H9 (cell line): ENCODE measurements around the gene AKAIN1. TPM values are rescaled to one million over a fixed set of nuclear protein-coding genes. Genes with fewer than 3 reads are reported as not detected.

Experiments used
- DNase-seq: peaks from one replicate; pipeline ENCODE4 v3.0.0-alpha.2; 2017
- H2AFZ ChIP-seq: one replicate; pipeline ENCODE4 v1.6.1; 2013; ENCODE audit warnings: mild to moderate bottlenecking, low read length, control low read depth, moderate library complexity
- H2AK5ac ChIP-seq: 2 replicates; pipeline ENCODE4 v1.6.1; 2013; ENCODE audit warnings: low read length, control low read depth, mixed read lengths; ENCODE audit not compliant: insufficient read length
- H2BK120ac ChIP-seq: one replicate; pipeline ENCODE4 v1.6.1; 2013; ENCODE audit warnings: low read depth, mild to moderate bottlenecking, low read length, control low read depth, inconsistent platforms; ENCODE audit not compliant: poor library complexity, severe bottlenecking
- H2BK12ac ChIP-seq: 2 replicates; pipeline ENCODE4 v1.6.1; 2013; ENCODE audit warnings: low read length, control low read depth, mixed read lengths, low read depth; ENCODE audit not compliant: insufficient read length
- H2BK15ac ChIP-seq: 2 replicates; pipeline ENCODE4 v1.6.1; 2013; ENCODE audit warnings: low read depth, low read length, control low read depth
- H2BK20ac ChIP-seq: one replicate; pipeline ENCODE4 v1.6.1; 2013; ENCODE audit warnings: low read depth, mild to moderate bottlenecking, low read length, control low read depth, inconsistent platforms; ENCODE audit not compliant: poor library complexity, severe bottlenecking
- H2BK5ac ChIP-seq: 2 replicates; pipeline ENCODE4 v1.6.1; 2013; ENCODE audit warnings: low read length, control low read depth, mixed read lengths; ENCODE audit not compliant: insufficient read length
- H3K14ac ChIP-seq: 2 replicates; pipeline ENCODE4 v1.6.1; 2013; ENCODE audit warnings: low read length, control low read depth; ENCODE audit not compliant: insufficient read depth
- H3K18ac ChIP-seq: 2 replicates; pipeline ENCODE4 v1.6.1; 2013; ENCODE audit warnings: low read depth, mild to moderate bottlenecking, mixed read lengths, low read length, control low read depth; ENCODE audit not compliant: insufficient read length
- H3K23ac ChIP-seq: 2 replicates; pipeline ENCODE4 v1.6.1; 2013; ENCODE audit warnings: low read length, control low read depth, mixed read lengths, low read depth; ENCODE audit not compliant: insufficient read length
- H3K23me2 ChIP-seq: 2 replicates; pipeline ENCODE4 v1.6.1; 2013; ENCODE audit warnings: low read depth, mild to moderate bottlenecking, mixed read lengths, low read length, control low read depth; ENCODE audit not compliant: insufficient read length, poor library complexity, severe bottlenecking
- H3K27ac ChIP-seq: 2 replicates; pipeline ENCODE4 v1.5.1; 2013; ENCODE audit warnings: low read length, control low read depth, mixed read lengths, low read depth; ENCODE audit not compliant: insufficient read length
- H3K27me3 ChIP-seq: 2 replicates; pipeline ENCODE4 v1.6.1; 2013; ENCODE audit warnings: low read length, control low read depth, inconsistent platforms; ENCODE audit not compliant: insufficient read depth
- H3K4ac ChIP-seq: 2 replicates; pipeline ENCODE4 v1.6.1; 2013; ENCODE audit warnings: low read depth, mild to moderate bottlenecking, control low read depth, inconsistent platforms, low read length, moderate library complexity
- H3K4me1 ChIP-seq: 2 replicates; pipeline ENCODE4 v1.6.1; 2013; ENCODE audit warnings: low read length, control low read depth, inconsistent platforms; ENCODE audit not compliant: insufficient read depth
- H3K4me2 ChIP-seq: 2 replicates; pipeline ENCODE4 v1.6.1; 2013; ENCODE audit warnings: low read length, control low read depth, mixed read lengths; ENCODE audit not compliant: insufficient read length, insufficient read depth
- H3K56ac ChIP-seq: 2 replicates; pipeline ENCODE4 v1.6.1; 2013; ENCODE audit warnings: low read depth, mild to moderate bottlenecking, mixed read lengths, low read length, control low read depth; ENCODE audit not compliant: insufficient read length
- H3K79me1 ChIP-seq: 2 replicates; pipeline ENCODE4 v1.6.1; 2013; ENCODE audit warnings: low read depth, mild to moderate bottlenecking, moderate library complexity, low read length, control low read depth, inconsistent platforms; ENCODE audit not compliant: insufficient read depth, poor library complexity, severe bottlenecking
- H3K79me2 ChIP-seq: 2 replicates; pipeline ENCODE4 v1.6.1; 2013; ENCODE audit warnings: low read length, control low read depth, inconsistent platforms; ENCODE audit not compliant: insufficient read depth
- H3K9ac ChIP-seq: 2 replicates; pipeline ENCODE4 v1.6.1; 2013; ENCODE audit warnings: low read length, control low read depth, mixed read lengths; ENCODE audit not compliant: insufficient read length; ENCODE audit errors: extremely low read depth
- H3K9me3 ChIP-seq: one replicate; pipeline ENCODE4 v1.6.1; 2013; ENCODE audit warnings: low read depth, low read length, inconsistent platforms; ENCODE audit not compliant: control insufficient read depth
- H3T11ph ChIP-seq: one replicate; pipeline ENCODE4 v1.6.1; 2013; ENCODE audit warnings: mild to moderate bottlenecking, low read length, control low read depth, inconsistent platforms
- H4K20me1 ChIP-seq: one replicate; pipeline ENCODE4 v1.6.1; 2013; ENCODE audit not compliant: control insufficient read depth, insufficient read length, insufficient read depth
- H4K5ac ChIP-seq: 2 replicates; pipeline ENCODE4 v1.6.1; 2013; ENCODE audit warnings: low read depth, mild to moderate bottlenecking, mixed read lengths, low read length, control low read depth; ENCODE audit not compliant: insufficient read length
- H4K8ac ChIP-seq: replicated peaks from 2 replicates; pipeline ENCODE4 v1.6.1; 2013; ENCODE audit warnings: low read length, control low read depth, mixed read lengths, low read depth; ENCODE audit not compliant: insufficient read length
- H4K91ac ChIP-seq: 2 replicates; pipeline ENCODE4 v1.6.1; 2013; ENCODE audit warnings: low read depth, mild to moderate bottlenecking, moderate library complexity, mixed read lengths, low read length, control low read depth; ENCODE audit not compliant: insufficient read length
- H3K27ac Mint-ChIP-seq, 3 experiments: 2 replicates in 2 of 3; 3 replicates in 1 of 3; pipeline ENCODE4 v1.8.0; 2020 to 2021; ENCODE audit warnings: mixed read lengths in 3 of 3, mild to moderate bottlenecking in 1 of 3, moderate library complexity in 1 of 3
- H3K27me3 Mint-ChIP-seq: 2 replicates; pipeline ENCODE4 v1.8.0; 2021; ENCODE audit warnings: low read depth, mild to moderate bottlenecking, moderate library complexity, mixed read lengths
- H3K36me3 Mint-ChIP-seq, 3 experiments: 2 replicates in 2 of 3; 3 replicates in 1 of 3; pipeline ENCODE4 v1.8.0; 2020 to 2021; ENCODE audit warnings: low read depth in 3 of 3, mixed read lengths in 3 of 3; ENCODE audit not compliant: insufficient read depth in 1 of 3
- H3K4me1 Mint-ChIP-seq, 2 experiments: 2 replicates each; pipeline ENCODE4 v1.8.0; 2020; ENCODE audit warnings: mixed read lengths in 2 of 2
- H3K4me3 Mint-ChIP-seq, 2 experiments: 2 replicates in 1 of 2; 3 replicates in 1 of 2; pipeline ENCODE4 v1.8.0; 2020 to 2021; ENCODE audit warnings: mild to moderate bottlenecking in 2 of 2, mixed read lengths in 2 of 2, moderate library complexity in 1 of 2
- H3K9me3 Mint-ChIP-seq, 2 experiments: 2 replicates in 1 of 2; 3 replicates in 1 of 2; pipeline ENCODE4 v1.8.0; 2020; ENCODE audit warnings: mild to moderate bottlenecking in 2 of 2, mixed read lengths in 2 of 2, moderate library complexity in 1 of 2
- CTCF ChIP-seq: fragments of 200-600 bp; sonication (generic); conservative IDR thresholded peaks from 3 replicates; pipeline ENCODE4 v1.8.0; 2021; ENCODE audit warnings: antibody characterized with exemption, mild to moderate bottlenecking
- WGBS: extraction: QIAGEN DNeasy Blood & Tissue Kit; methylation state at CpG from one replicate; pipeline ENCODE4 v1.1.7; 2013; ENCODE audit warnings: missing lambda C conversion rate, low lambda C conversion rate, mixed read lengths; ENCODE audit not compliant: insufficient read length; ENCODE audit errors: extremely low coverage; 5-methylcytosine and 5-hydroxymethylcytosine counted together
- total RNA-seq: library from RNA; stranded (reverse); gene quantifications from 2 replicates; pipeline ENCODE4 v1.2.1, GENCODE V29; 2021

Gene AKAIN1
- total RNA-seq, 1 experiment from 2014 or later: not detected

- no peak overlapping the region for H3K23ac ChIP-seq
- no peaks in the 10 kb centered on the region for H3K23me2 ChIP-seq
- no peak overlapping the region for H3K4ac ChIP-seq
- no peaks in the 10 kb centered on the region for H3K79me1 ChIP-seq
- H3K56ac ChIP-seq: no peak overlapping the region
- no peak overlapping the region for H3K27ac Mint-ChIP-seq
- H3K4me3 Mint-ChIP-seq: no peak overlapping the region
- no peak overlapping the region for H2BK5ac ChIP-seq
- no peak overlapping the region for H4K5ac ChIP-seq
- no peak for DNase-seq
- no peak overlapping the region for H3K27ac ChIP-seq
- H3K9ac ChIP-seq: no peak overlapping the region
- no peak overlapping the region for H2BK15ac ChIP-seq
- no peak overlapping the region for H4K91ac ChIP-seq
- H3K4me2 ChIP-seq: no peak overlapping the region
- no peak overlapping the region for H3K14ac ChIP-seq
- no peaks in the 10 kb centered on the region; a peak in 1 of 5 replicates for H3K9me3 Mint-ChIP-seq
- H3K4me1 ChIP-seq: no peaks in the 10 kb centered on the region
- H3K27me3 Mint-ChIP-seq: peaks cover 4% of the 10 kb centered on the region; the same call in 1 of the 2 replicates
- no peaks in the 10 kb centered on the region for H3K27me3 ChIP-seq
- H3T11ph ChIP-seq: no peak overlapping the region
- no peak overlapping the region for H2BK120ac ChIP-seq
- H3K79me2 ChIP-seq: no peaks in the 10 kb centered on the region
- no peaks in the 10 kb centered on the region for H3K4me1 Mint-ChIP-seq
- no peak overlapping the region for H3K18ac ChIP-seq
- H3K9me3 ChIP-seq: no peaks in the 10 kb centered on the region
- no peaks in the 10 kb centered on the region for H3K36me3 Mint-ChIP-seq
- H4K8ac ChIP-seq: no peak overlapping the region
- no peak overlapping the region for H2BK20ac ChIP-seq
- H2AFZ ChIP-seq: no peak overlapping the region
- no peaks in the 10 kb centered on the region for H4K20me1 ChIP-seq
- H2BK12ac ChIP-seq: no peak overlapping the region
- no peak overlapping the region for H2AK5ac ChIP-seq
- no peak for TF ChIP-seq CTCF
- WGBS: no CpG with 5 or more reads among the region's 2 CpGs
Measured at GRCh38 chr18:5173236-5173635, 23.8 kb downstream of the AKAIN1 start.
